ENCODE data around the gene IGF2BP3.

IGF2BP3 gene

GRCh38 chr7:23293500-23294073 lies 176.7 kb downstream of the IGF2BP3 start:
- DNase-seq = no peak

- DNase-seq = no peak
Observed at GRCh38 chr7:23292623-23293022, 177.7 kb downstream of the IGF2BP3 start.

GRCh38 chr7:23291957-23292560 lies 178.2 kb downstream of the IGF2BP3 start:
- no peak for DNase-seq

- DNase-seq = no peak
Observed at GRCh38 chr7:23290993-23291392, 179.3 kb downstream of the IGF2BP3 start.

GRCh38 chr7:23287612-23288011 lies 182.7 kb downstream of the IGF2BP3 start:
- DNase-seq = no peak

GRCh38 chr7:23285657-23286646 lies 184.3 kb downstream of the IGF2BP3 start:
- DNase-seq = no peak

- DNase-seq = no peak
Observed at GRCh38 chr7:23284871-23285270, 185.4 kb downstream of the IGF2BP3 start.

GRCh38 chr7:23283086-23283485 lies 187.2 kb downstream of the IGF2BP3 start:
- DNase-seq = no peak

GRCh38 chr7:23279819-23280525 lies 190.3 kb downstream of the IGF2BP3 start:
- DNase-seq = no peak

- DNase-seq = peak; percentile 90
Observed at GRCh38 chr7:23277359-23277989, 192.8 kb downstream of the IGF2BP3 start.

GRCh38 chr7:23276947-23277346 lies 193.3 kb downstream of the IGF2BP3 start:
- no peak for DNase-seq

- peak; percentile 30 for DNase-seq
Observed at GRCh38 chr7:23276376-23276775, 193.9 kb downstream of the IGF2BP3 start.

- DNase-seq = no peak
Observed at GRCh38 chr7:23275912-23276311, 194.4 kb downstream of the IGF2BP3 start.

GRCh38 chr7:23273141-23273599 lies 197.1 kb downstream of the IGF2BP3 start:
- peak; percentile 100 for DNase-seq

GRCh38 chr7:23272275-23272674 lies 198.0 kb downstream of the IGF2BP3 start:
- no peak for DNase-seq

GRCh38 chr7:23268746-23269145 lies 201.5 kb downstream of the IGF2BP3 start:
- peak; percentile 54 for DNase-seq

GRCh38 chr7:23268167-23268566 lies 202.1 kb downstream of the IGF2BP3 start:
- no peak for DNase-seq

- DNase-seq = no peak
Observed at GRCh38 chr7:23267357-23267756, 202.9 kb downstream of the IGF2BP3 start.

GRCh38 chr7:23266918-23267317 lies 203.4 kb downstream of the IGF2BP3 start:
- no peak for DNase-seq

- no peak for DNase-seq
Observed at GRCh38 chr7:23264916-23265458, 205.3 kb downstream of the IGF2BP3 start.

- DNase-seq = peak; percentile 92
Observed at GRCh38 chr7:23261843-23262452, 208.3 kb downstream of the IGF2BP3 start.

GRCh38 chr7:23260371-23260770 lies 209.9 kb downstream of the IGF2BP3 start:
- no peak for DNase-seq
